HCT116 (cell line): Measurements from ENCODE around the gene DCLRE1C. TPM values are rescaled to one million over a fixed set of nuclear protein-coding genes. Genes with fewer than 3 reads are reported as not detected.

ENCODE experiments used
- ATAC-seq: fragments of 200-7000 bp; cut with Tn5 transposase; 2 replicates; pipeline ENCODE4 v1.9.1; 2020; ENCODE audit warnings: mild to moderate bottlenecking, moderate library complexity
- BruUV-seq: library from RNA; stranded (reverse); fragments of 400-500 nt; replicated peaks from 2 replicates; lab custom pipeline; 2021; lab: Mats Ljungman, UMichigan
- CTCF ChIA-PET: fragments of 300-600 bp; sonication (Branson Sonifier 250); formaldehyde crosslinking; loops from one replicate; lab custom pipeline; 2021; ENCODE audit warnings: antibody characterized with exemption; lab: Charles Lee
- POLR2A ChIA-PET: fragments of 300-600, 350-600 bp; sonication (Branson Sonifier 250); formaldehyde crosslinking; loops from one replicate; lab custom pipeline; 2021; ENCODE audit warnings: antibody characterized with exemption; lab: Charles Lee
- RAD21 ChIA-PET, 2 experiments: fragments of 300-600 bp; sonication (Branson Sonifier 250); formaldehyde crosslinking; loops; one replicate each; lab custom pipeline; 2023; ENCODE audit warnings: low total read pairs in 2 of 2; ENCODE audit not compliant: uncharacterized antibody in 2 of 2, unreplicated experiment in 2 of 2, low non-redundant PET in 1 of 2; lab: Charles Lee
- DNase-seq: peaks from one replicate; pipeline ENCODE4 v3.0.0-alpha.2; 2010; ENCODE audit warnings: low read depth, low spot score
- H2AFZ ChIP-seq: fragments of 200-600 bp; shearing (Covaris generic), sonication (generic); 2 replicates; pipeline ENCODE4 v1.6.1; 2017; ENCODE audit warnings: low read depth, mixed run types, mixed read lengths, antibody characterized with exemption, low read length; ENCODE audit not compliant: poor library complexity, severe bottlenecking
- H3K27ac ChIP-seq: 2 replicates; pipeline ENCODE4 v1.5.1; 2012; ENCODE audit warnings: low read depth, low read length
- H3K27me3 ChIP-seq: fragments of 200-600 bp; sonication (generic); 2 replicates; pipeline ENCODE4 v1.6.1; 2016; ENCODE audit warnings: mixed run types, low read length, mixed read lengths; ENCODE audit not compliant: insufficient read depth
- H3K36me3 ChIP-seq, 2 experiments: fragments of 200-500 bp in 1 of 2; fragments of 200-600 bp in 1 of 2; sonication (Bioruptor generic) in 1 of 2; sonication (generic) in 1 of 2; 2 replicates each; pipeline versions ENCODE4 v1.5.1 to v1.6.1; 2014 to 2016; ENCODE audit warnings: low read length in 2 of 2, inconsistent platforms in 1 of 2, mixed read lengths in 1 of 2, mixed run types in 1 of 2; ENCODE audit not compliant: insufficient read depth in 2 of 2, control insufficient read depth in 1 of 2
- H3K4me1 ChIP-seq, 2 experiments: fragments of 200-600 bp in 1 of 2; sonication (generic) in 1 of 2; 2 replicates each; pipeline versions ENCODE4 v1.5.1 to v1.6.1; 2012 to 2017; ENCODE audit warnings: low read length in 2 of 2, inconsistent platforms in 1 of 2, mild to moderate bottlenecking in 1 of 2, mixed read lengths in 1 of 2, mixed run types in 1 of 2, moderate library complexity in 1 of 2; ENCODE audit not compliant: insufficient read depth in 2 of 2, control insufficient read depth in 1 of 2
- H3K4me2 ChIP-seq: fragments of 200-600 bp; sonication (generic); 2 replicates; pipeline ENCODE4 v1.6.1; 2017; ENCODE audit warnings: mixed run types, low read length, mixed read lengths
- H3K4me3 ChIP-seq, 2 experiments: fragments of 200-600 bp in 1 of 2; sonication (generic) in 1 of 2; replicated peaks in 1 of 2; 2 replicates each; pipeline ENCODE4 v1.5.1; 2011 to 2016; ENCODE audit warnings: low read length in 2 of 2, control low read depth in 1 of 2, low read depth in 1 of 2, mild to moderate bottlenecking in 1 of 2, mixed read lengths in 1 of 2, mixed run types in 1 of 2
- H3K79me2 ChIP-seq: fragments of 200-600 bp; sonication (generic); 2 replicates; pipeline ENCODE4 v1.6.1; 2017; ENCODE audit warnings: mild to moderate bottlenecking, mixed run types, low read length, moderate library complexity, mixed read lengths; ENCODE audit not compliant: insufficient read depth
- H3K9ac ChIP-seq: fragments of 200-600 bp; sonication (generic); 2 replicates; pipeline ENCODE4 v1.6.1; 2016; ENCODE audit warnings: low read length, mixed read lengths
- H3K9me2 ChIP-seq: fragments of 200-600 bp; sonication (generic), shearing (Covaris generic); 2 replicates; pipeline ENCODE4 v1.6.1; 2017; ENCODE audit warnings: mixed run types, mild to moderate bottlenecking, moderate library complexity; ENCODE audit not compliant: insufficient read depth
- H3K9me3 ChIP-seq, 2 experiments: fragments of 200-500 bp in 1 of 2; fragments of 200-600 bp in 1 of 2; sonication (Bioruptor generic) in 1 of 2; sonication (generic) in 1 of 2; 2 replicates each; pipeline ENCODE4 v1.6.1; 2014 to 2017; ENCODE audit warnings: low read length in 2 of 2, mixed read lengths in 2 of 2, inconsistent platforms in 1 of 2, low read depth in 1 of 2, mild to moderate bottlenecking in 1 of 2, mixed run types in 1 of 2, moderate library complexity in 1 of 2; ENCODE audit not compliant: control insufficient read depth in 1 of 2, insufficient read depth in 1 of 2
- H4K20me1 ChIP-seq: fragments of 200-600 bp; sonication (generic), shearing (Covaris generic); 2 replicates; pipeline ENCODE4 v1.6.1; 2017; ENCODE audit warnings: mixed run types, mild to moderate bottlenecking, moderate library complexity; ENCODE audit not compliant: insufficient read depth
- ATF3 ChIP-seq: IDR thresholded peaks from 2 replicates; pipeline ENCODE4 v1.6.1; 2012
- CBX3 ChIP-seq: IDR thresholded peaks from 2 replicates; pipeline ENCODE4 v1.6.1; 2012; ENCODE audit warnings: low read depth
- EZH2 ChIP-seq: fragments of 200-600 bp; sonication (generic); IDR thresholded peaks from 2 replicates; pipeline ENCODE4 v1.6.1; 2017; ENCODE audit warnings: antibody characterized with exemption, mixed run types
- FOSL1 ChIP-seq: IDR thresholded peaks from 2 replicates; pipeline ENCODE4 v1.6.1; 2012; ENCODE audit warnings: low read depth
- JUND ChIP-seq: IDR thresholded peaks from 2 replicates; pipeline ENCODE4 v1.6.1; 2012
- MAX ChIP-seq: IDR thresholded peaks from 2 replicates; pipeline ENCODE4 v1.6.1; 2012
- SRF ChIP-seq: IDR thresholded peaks from 2 replicates; pipeline ENCODE4 v1.6.1; 2012; ENCODE audit warnings: low read depth
- ZBTB33 ChIP-seq: IDR thresholded peaks from 2 replicates; pipeline ENCODE4 v1.6.1; 2011; ENCODE audit warnings: mild to moderate bottlenecking, low read length, moderate library complexity; ENCODE audit not compliant: insufficient replicate concordance; ENCODE audit errors: extremely low read depth
- intact Hi-C: fragments of 100-400 bp; cut with micrococcal nuclease; formaldehyde crosslinking; loops from 2 replicates; pipeline ENCODE4 v1.10.0; 2022
- total RNA-seq: library from RNA; stranded (reverse); gene quantifications from one replicate; pipeline ENCODE4 v1.2.1, GENCODE V29; 2021; ENCODE audit not compliant: unreplicated experiment

DCLRE1C gene
- total RNA-seq, 1 experiment from 2014 or later, result 14.5 TPM

GRCh38 chr10:14952851-14953423 is 959 bp downstream of the DCLRE1C start:
- peak overlapping the region; percentile 76 for H3K9ac ChIP-seq
- peaks cover 9 to 18% of the 10 kb centered on the region in 2 experiments for H3K4me1 ChIP-seq
- no peaks in the 10 kb centered on the region for H3K9me3 ChIP-seq
- intact Hi-C loops, result loop anchor here (5.0 kb wide), 3 partner anchors 116 to 214 kb away; partner anchors contain the start of genes CDNF, HSPA14, MSANTD7 and NMT2
- no peak for ATAC-seq
- H3K36me3 ChIP-seq, result peaks cover 2 to 20% of the 10 kb centered on the region in 2 experiments; a peak in 2 of 4 replicates
- ChIA-PET CTCF (interaction anchor here (0.7 to 2.0 kb wide), 3 partner anchors 115 to 153 kb away, joined by 3 to 9 read pairs (median 4); partner anchors contain the start of genes CDNF, HSPA14 and MSANTD7), POLR2A (interaction anchor here (1.7 kb wide), 1 partner anchor 115 kb away, joined by 5 read pairs; the partner anchor contains the start of genes CDNF, HSPA14 and MSANTD7), RAD21 (no interaction called here)
- TSS peak; percentile 47 for BruUV-seq
- H3K27me3 ChIP-seq, result no peaks in the 10 kb centered on the region
- no peak overlapping the region for H2AFZ ChIP-seq
- no peak for DNase-seq
- no peaks in the 10 kb centered on the region for H4K20me1 ChIP-seq
- peaks cover 65% of the 10 kb centered on the region for H3K79me2 ChIP-seq
- no peak for TF ChIP-seq CBX3
- no peak for TF ChIP-seq FOSL1
- TF ChIP-seq SRF, result no peak
- TF ChIP-seq EZH2, result no peak
- TF ChIP-seq ZBTB33, result no peak
- TF ChIP-seq MAX, result no peak
- no peak for TF ChIP-seq JUND
- no peak for TF ChIP-seq ATF3
- H3K9me2 ChIP-seq, result no peaks in the 10 kb centered on the region
- peak overlapping the region; percentile 76 to 82 for H3K4me3 ChIP-seq
- peak overlapping the region; percentile 70 for H3K27ac ChIP-seq
- H3K4me2 ChIP-seq, result peak overlapping the region; percentile 88
